Subcutaneous adipose tissue (tissue), 4 donors: ENCODE measurements around the gene USP27X. TPM values are rescaled to one million over a fixed set of nuclear protein-coding genes. Genes with fewer than 3 reads are reported as not detected.

Experiments used
- CTCF ChIP-seq: fragments of 450-650 bp; IDR thresholded peaks from one replicate; pipeline ENCODE4 v1.5.1; 2016; ENCODE audit warnings: low read depth, mild to moderate bottlenecking, control low read depth, antibody characterized with exemption, moderate library complexity
- total RNA-seq, 4 donors: library from RNA; depleted of rRNA; stranded (reverse); fragments of >200 nt; gene quantifications; one replicate each; pipeline ENCODE4 v1.1.0, GENCODE V29; 2016

USP27X gene
- total RNA-seq, 4 donors from 2014 or later, result 1.1 to 2.5 (median 1.5) TPM

- TF ChIP-seq CTCF, result no peak
These were observed 36.3 kb downstream of the USP27X start for GRCh38 chrX:49915361-49916222.

- no peak for TF ChIP-seq CTCF
These were observed 40.3 kb downstream of the USP27X start for GRCh38 chrX:49919617-49920016.

- no peak for TF ChIP-seq CTCF
These were observed 41.8 kb downstream of the USP27X start for GRCh38 chrX:49921109-49921508.

- TF ChIP-seq CTCF, result no peak
These were observed 43.3 kb downstream of the USP27X start, which contains the start of gene CLCN5 for GRCh38 chrX:49922291-49923241. Gene CLCN5 (plus strand): TSS chrX:49922596. CDS start chrX:49925299, 2,703 bp downstream.

GRCh38 chrX:49925176-49925575, 45.9 kb downstream of the USP27X start:
- TF ChIP-seq CTCF, result no peak

- TF ChIP-seq CTCF, result no peak
These were observed 50.8 kb downstream of the USP27X start for GRCh38 chrX:49930039-49930438.

Other genes starting within 250 kb of the USP27X start
- gene PAGE1, start 183.5 kb upstream of the USP27X start, total RNA-seq, result 1 to 10 TPM in 1 of 4 donors, not detected in 3; 1.9 TPM
- not detected for gene PAGE4, start 50.2 kb upstream of the USP27X start, total RNA-seq
- 1 to 10 TPM; 5.1 to 7.5 (median 6.5) TPM for gene CLCN5, start 43.1 kb downstream of the USP27X start, total RNA-seq